Measurements from ENCODE around the gene SOCS1.
A peak's percentile ranks its signal among the peaks of the same experiment; 100 is the strongest.

SOCS1 gene

DNA sequence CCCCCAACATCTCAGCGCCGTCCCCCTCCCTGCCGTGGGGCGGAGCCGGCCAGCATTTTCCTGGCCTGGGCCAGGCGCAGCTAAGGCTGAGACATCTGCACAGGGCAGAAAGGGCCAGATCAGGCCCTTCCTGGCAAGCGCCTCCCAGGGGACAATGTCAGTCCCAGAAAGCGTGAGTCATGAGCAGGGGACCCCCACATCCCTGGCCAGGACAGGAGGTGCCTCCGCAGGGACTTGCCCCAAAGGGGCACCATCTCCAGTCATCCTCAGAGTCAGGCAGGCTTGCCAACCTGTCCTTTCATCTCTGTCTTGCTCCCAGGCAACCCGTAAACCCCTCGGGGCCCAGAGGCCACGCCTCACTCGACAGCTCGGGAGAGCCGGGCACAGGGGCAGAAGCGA is 43.2 kb downstream of the SOCS1 start:
- Histone ChIP-seq H3K4me1 (peaks cover 8% of the 10 kb centered on the region; the same call in 1 of the 2 replicates), H3K9me3 (peaks cover 2% of the 10 kb centered on the region), H3K4me3 (ENCODE audit: low read depth, low read length) (no peak overlapping the region), H3K27me3 (no peaks in the 10 kb centered on the region), H3K36me3 (no peaks in the 10 kb centered on the region)
- peak; percentile 70 for DNase-seq
- TF ChIP-seq, protein P1, sequence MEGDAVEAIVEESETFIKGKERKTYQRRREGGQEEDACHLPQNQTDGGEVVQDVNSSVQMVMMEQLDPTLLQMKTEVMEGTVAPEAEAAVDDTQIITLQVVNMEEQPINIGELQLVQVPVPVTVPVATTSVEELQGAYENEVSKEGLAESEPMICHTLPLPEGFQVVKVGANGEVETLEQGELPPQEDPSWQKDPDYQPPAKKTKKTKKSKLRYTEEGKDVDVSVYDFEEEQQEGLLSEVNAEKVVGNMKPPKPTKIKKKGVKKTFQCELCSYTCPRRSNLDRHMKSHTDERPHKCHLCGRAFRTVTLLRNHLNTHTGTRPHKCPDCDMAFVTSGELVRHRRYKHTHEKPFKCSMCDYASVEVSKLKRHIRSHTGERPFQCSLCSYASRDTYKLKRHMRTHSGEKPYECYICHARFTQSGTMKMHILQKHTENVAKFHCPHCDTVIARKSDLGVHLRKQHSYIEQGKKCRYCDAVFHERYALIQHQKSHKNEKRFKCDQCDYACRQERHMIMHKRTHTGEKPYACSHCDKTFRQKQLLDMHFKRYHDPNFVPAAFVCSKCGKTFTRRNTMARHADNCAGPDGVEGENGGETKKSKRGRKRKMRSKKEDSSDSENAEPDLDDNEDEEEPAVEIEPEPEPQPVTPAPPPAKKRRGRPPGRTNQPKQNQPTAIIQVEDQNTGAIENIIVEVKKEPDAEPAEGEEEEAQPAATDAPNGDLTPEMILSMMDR (IDR thresholded peaks at IDR 0.05; ENCODE audit: low read depth, low read length) = no peak

DNA sequence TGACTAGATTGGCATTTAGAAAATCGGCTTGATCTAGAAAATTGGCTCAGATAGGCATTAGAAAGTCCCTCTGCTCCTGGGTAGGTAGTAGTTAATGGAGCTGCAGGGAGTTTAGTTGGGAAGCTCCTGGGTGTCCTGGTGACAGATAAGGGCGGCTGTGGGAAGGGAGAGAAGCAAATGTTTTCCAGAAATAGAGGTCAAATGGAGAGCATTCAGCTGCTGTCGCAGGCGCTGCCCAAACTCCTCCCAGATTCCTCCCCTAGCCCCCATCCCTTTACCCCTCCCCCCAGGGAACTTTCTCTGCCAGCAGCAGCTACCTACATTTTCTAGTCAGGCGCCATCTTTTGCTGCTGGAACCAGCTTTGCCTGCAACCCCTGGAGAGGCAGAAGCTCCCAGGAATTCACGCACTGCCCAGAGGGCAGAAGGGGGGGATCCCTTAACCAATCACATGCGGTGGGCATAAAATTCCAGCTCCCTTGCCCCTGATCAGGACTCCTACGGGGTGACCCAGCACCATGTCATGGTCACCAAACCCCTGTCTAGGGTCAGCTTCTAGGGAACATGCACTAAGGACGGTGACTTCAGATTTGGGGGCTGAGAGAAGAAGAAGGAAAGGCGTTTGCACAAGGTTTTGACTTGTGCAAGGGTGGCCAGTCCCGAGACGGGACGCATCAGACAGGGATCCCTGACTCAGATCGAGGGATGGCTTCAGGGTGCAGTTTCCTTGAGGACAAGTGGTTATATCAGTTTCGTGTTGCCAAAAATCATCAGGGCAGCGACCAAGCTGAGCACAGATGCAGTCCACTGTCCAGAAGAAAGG is 43.8 kb downstream of the SOCS1 start:
- H3K4me3 ChIP-seq (ENCODE audit: low read depth, low read length) = no peak overlapping the region
- no peaks in the 10 kb centered on the region for H3K27me3 ChIP-seq
- TF ChIP-seq, protein P1 (IDR thresholded peaks at IDR 0.05; ENCODE audit: low read depth, low read length) = no peak
- DNase-seq = peak; percentile 50
- H3K4me1 ChIP-seq = peaks cover 8% of the 10 kb centered on the region; the same call in 1 of the 2 replicates
- H3K9me3 ChIP-seq = peaks cover 5% of the 10 kb centered on the region
- H3K36me3 ChIP-seq = no peaks in the 10 kb centered on the region

DNA sequence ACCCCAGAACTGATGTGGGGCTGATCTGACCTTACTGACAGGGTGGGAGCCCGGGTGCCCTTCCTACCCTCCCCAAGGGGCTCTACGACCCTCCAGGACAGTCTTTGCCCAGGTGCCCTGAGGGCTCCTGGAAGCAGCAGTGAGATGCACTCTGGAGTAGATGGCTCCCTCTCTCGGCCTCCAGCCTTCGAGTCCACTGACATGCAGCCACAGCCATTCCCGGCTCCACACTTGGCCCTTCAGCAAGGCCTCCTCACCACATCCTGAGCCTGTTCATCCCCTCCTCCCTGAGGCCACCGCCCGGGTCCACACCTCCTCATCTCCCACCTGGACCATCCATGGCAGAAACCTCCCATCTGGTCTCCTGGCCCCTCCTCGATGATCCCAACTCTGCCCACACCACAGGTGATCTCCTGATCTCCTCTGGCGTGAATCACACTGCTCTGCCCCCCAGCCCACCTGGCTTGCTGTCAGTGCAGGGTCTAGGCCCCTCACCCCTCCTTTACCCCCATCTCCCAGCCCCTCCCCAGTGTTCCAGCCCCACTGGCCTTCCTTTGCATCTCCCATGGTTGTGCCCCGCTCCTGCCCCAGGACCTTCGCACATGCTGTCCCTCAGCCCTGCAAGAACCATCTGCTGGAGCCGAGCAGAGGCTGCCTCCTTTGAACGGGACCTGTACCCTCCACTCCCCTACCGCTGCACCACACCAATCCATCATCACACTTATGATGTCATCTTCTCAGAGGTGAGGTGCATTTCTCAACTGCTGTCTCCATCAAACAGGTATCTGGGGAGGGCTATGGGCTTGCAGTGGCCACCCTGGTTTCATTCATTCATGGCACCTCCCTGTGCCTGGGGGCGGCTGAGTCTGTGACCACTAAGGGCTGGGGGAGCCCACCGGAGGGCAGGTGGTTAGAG is 44.7 kb downstream of the SOCS1 start:
- no peak for DNase-seq
- Histone ChIP-seq H3K27me3 (no peaks in the 10 kb centered on the region), H3K9me3 (peaks cover 5% of the 10 kb centered on the region), H3K36me3 (no peaks in the 10 kb centered on the region), H3K4me1 (peaks cover 8% of the 10 kb centered on the region; the same call in 1 of the 2 replicates), H3K4me3 (ENCODE audit: low read depth, low read length) (no peak overlapping the region)
- TF ChIP-seq, protein P1 (IDR thresholded peaks at IDR 0.05; ENCODE audit: low read depth, low read length) = no peak

DNA sequence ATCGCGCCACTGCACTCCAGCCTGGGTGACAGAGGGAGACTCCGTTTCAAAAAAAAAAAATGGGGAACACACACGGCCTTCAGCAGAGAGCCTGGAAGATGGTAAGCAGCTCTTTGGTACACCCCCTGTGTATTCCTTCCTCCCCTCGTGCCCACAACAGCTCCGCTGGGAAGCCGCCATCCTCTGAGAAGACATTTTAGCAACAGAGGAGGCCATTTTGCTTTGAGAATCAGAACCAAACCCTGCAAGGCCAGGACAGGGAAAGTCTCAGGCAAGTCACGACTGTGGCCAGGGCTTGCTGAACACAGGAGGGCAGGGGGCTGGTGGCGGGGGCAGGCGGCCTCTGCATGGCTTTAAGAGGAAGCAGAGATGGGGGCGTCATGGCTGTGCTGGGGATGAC is 45.7 kb downstream of the SOCS1 start:
- Histone ChIP-seq H3K27me3 (no peaks in the 10 kb centered on the region), H3K4me1 (peaks cover 13% of the 10 kb centered on the region; the same call in 1 of the 2 replicates), H3K9me3 (peaks cover 5% of the 10 kb centered on the region), H3K4me3 (ENCODE audit: low read depth, low read length) (no peak overlapping the region), H3K36me3 (no peaks in the 10 kb centered on the region)
- DNase-seq = no peak
- TF ChIP-seq, protein P1 (IDR thresholded peaks at IDR 0.05; ENCODE audit: low read depth, low read length) = no peak

DNA sequence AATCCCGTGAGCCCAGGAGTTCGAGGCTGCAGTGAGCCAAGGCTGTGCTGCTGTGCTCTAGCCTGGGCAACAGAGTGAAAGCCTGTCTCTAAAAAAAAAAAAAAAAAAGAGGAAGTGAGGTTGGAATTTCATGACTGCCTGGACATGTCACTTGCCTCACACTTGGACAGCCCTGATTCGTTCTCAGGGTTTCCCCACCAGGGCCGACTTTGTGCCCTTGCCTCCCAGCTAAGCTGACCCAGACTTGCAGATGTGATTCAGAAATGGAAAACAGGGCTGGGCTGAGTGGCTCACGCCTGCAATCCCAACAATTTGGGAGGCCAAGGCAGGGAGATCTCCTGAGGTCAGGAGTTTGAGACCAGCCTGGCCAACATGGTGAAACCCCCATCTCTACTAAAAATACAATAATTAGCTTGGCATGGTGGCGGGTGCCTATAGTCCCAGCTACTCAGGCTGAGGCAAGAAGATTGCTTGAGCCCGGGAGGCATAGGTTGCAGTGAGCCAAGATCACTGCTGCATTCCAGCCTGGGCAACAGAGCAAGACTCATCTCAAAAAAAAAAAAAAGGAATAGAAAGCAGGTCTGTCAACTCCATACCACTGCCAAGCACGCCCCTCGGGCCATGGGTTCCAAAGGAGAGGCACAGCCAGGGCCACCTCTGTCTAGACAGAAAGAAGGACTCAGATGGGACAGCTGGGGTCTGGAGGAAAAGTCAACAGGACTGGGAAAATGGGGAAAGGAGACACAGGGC is 46.9 kb downstream of the SOCS1 start:
- Histone ChIP-seq H3K9me3 (peaks cover 5% of the 10 kb centered on the region), H3K4me1 (peaks cover 13% of the 10 kb centered on the region; the same call in 1 of the 2 replicates), H3K36me3 (no peaks in the 10 kb centered on the region), H3K4me3 (ENCODE audit: low read depth, low read length) (no peak overlapping the region), H3K27me3 (no peaks in the 10 kb centered on the region)
- no peak for DNase-seq
- TF ChIP-seq, protein P1 (IDR thresholded peaks at IDR 0.05; ENCODE audit: low read depth, low read length) = no peak

All from BE2C (cell line).